RWPE2 (cell line): ENCODE measurements around the gene ADPRS.
A peak's percentile ranks its signal among the peaks of the same experiment; 100 is the strongest.

ENCODE experiments used
- ATAC-seq: fragments of 200-7000 bp; cut with Tn5 transposase; 3 replicates; pipeline ENCODE4 v1.9.1; 2021; ENCODE audit warnings: low read depth
- DNase-seq: peaks from one replicate; pipeline ENCODE4 v3.0.0-alpha.2; 2020; ENCODE audit warnings: low spot score
- H3K27ac ChIP-seq: fragments of 450-650 bp; 2 replicates; pipeline ENCODE4 v1.5.1; 2017; ENCODE audit warnings: mild to moderate bottlenecking; ENCODE audit not compliant: poor library complexity, severe bottlenecking
- H3K27me3 ChIP-seq: fragments of 250-450 bp; sonication (Bioruptor Pico); 2 replicates; pipeline ENCODE4 v1.5.1; 2021; ENCODE audit warnings: mild to moderate bottlenecking, moderate library complexity; ENCODE audit not compliant: insufficient read depth, poor library complexity, severe bottlenecking
- H3K36me3 ChIP-seq: fragments of 250-450 bp; sonication (Bioruptor Pico); 2 replicates; pipeline ENCODE4 v1.5.1; 2020; ENCODE audit warnings: low read depth, mild to moderate bottlenecking, moderate library complexity
- H3K4me1 ChIP-seq: fragments of 250-450 bp; sonication (Bioruptor Pico); 2 replicates; pipeline ENCODE4 v1.5.1; 2021; ENCODE audit warnings: mild to moderate bottlenecking, moderate library complexity; ENCODE audit not compliant: insufficient read depth, poor library complexity, severe bottlenecking
- H3K4me3 ChIP-seq: fragments of 250-450 bp; sonication (Bioruptor Pico); 2 replicates; pipeline ENCODE4 v1.5.1; 2021; ENCODE audit warnings: mild to moderate bottlenecking, moderate library complexity; ENCODE audit not compliant: severe bottlenecking
- H3K9me3 ChIP-seq: fragments of 250-450 bp; sonication (Bioruptor Pico); 2 replicates; pipeline ENCODE4 v1.5.1; 2021; ENCODE audit warnings: mild to moderate bottlenecking, moderate library complexity; ENCODE audit not compliant: severe bottlenecking
- CTCF ChIP-seq: fragments of 450-650 bp; IDR thresholded peaks from one replicate; pipeline ENCODE4 v1.5.1; 2017; ENCODE audit warnings: mild to moderate bottlenecking, moderate library complexity; ENCODE audit not compliant: poor library complexity, severe bottlenecking

ADPRS gene

GRCh38 chr1:36087233-36088123 is 1.2 kb upstream of the ADPRS start:
- Histone ChIP-seq H3K4me3 (no peak overlapping the region), H3K27me3 (no peaks in the 10 kb centered on the region), H3K9me3 (no peaks in the 10 kb centered on the region), H3K27ac (no peak overlapping the region), H3K36me3 (peaks cover 16% of the 10 kb centered on the region), H3K4me1 (no peaks in the 10 kb centered on the region)
- ATAC-seq (no peak), DNase-seq (no peak)
- TF ChIP-seq CTCF: no peak

- no peak for TF ChIP-seq CTCF
- Histone ChIP-seq H3K4me3 (peak overlapping the region; percentile 65), H3K27ac (peak overlapping the region; percentile 50), H3K9me3 (no peaks in the 10 kb centered on the region), H3K4me1 (no peaks in the 10 kb centered on the region), H3K27me3 (no peaks in the 10 kb centered on the region), H3K36me3 (peaks cover 24% of the 10 kb centered on the region)
- ATAC-seq (no peak), DNase-seq (no peak)
These were observed 471 bp upstream of the ADPRS start for GRCh38 chr1:36088265-36088576.

- Histone ChIP-seq H3K27me3 (no peaks in the 10 kb centered on the region), H3K4me1 (no peaks in the 10 kb centered on the region), H3K4me3 (peak overlapping the region; percentile 65), H3K9me3 (no peaks in the 10 kb centered on the region), H3K36me3 (peaks cover 34% of the 10 kb centered on the region), H3K27ac (peak overlapping the region; percentile 50)
- no peak for TF ChIP-seq CTCF
- ATAC-seq (peak; percentile 33), DNase-seq (no peak)
These were observed 865 bp downstream of the ADPRS start for GRCh38 chr1:36089393-36090121.

GRCh38 chr1:36091141-36091540 is 2.4 kb downstream of the ADPRS start:
- peaks cover 40% of the 10 kb centered on the region for H3K36me3 ChIP-seq
- H3K27me3 ChIP-seq: no peaks in the 10 kb centered on the region
- no peak for TF ChIP-seq CTCF
- H3K4me3 ChIP-seq: no peak overlapping the region
- H3K27ac ChIP-seq: no peak overlapping the region
- no peaks in the 10 kb centered on the region for H3K9me3 ChIP-seq
- no peak for DNase-seq
- no peak for ATAC-seq
- no peaks in the 10 kb centered on the region for H3K4me1 ChIP-seq
